Nephron progenitor cell (in vitro differentiated cells): ENCODE measurements around the gene CALR.

Source experiments
- DNase-seq: peaks from one replicate; pipeline ENCODE4 v3.0.0; 2021
- H3K27ac Mint-ChIP-seq: 2 replicates; pipeline ENCODE4 v1.8.0; 2021; ENCODE audit warnings: mild to moderate bottlenecking, moderate library complexity, mixed read lengths
- H3K27me3 Mint-ChIP-seq: 2 replicates; pipeline ENCODE4 v1.8.0; 2021; ENCODE audit warnings: mild to moderate bottlenecking, low read depth, mixed read lengths; ENCODE audit not compliant: poor library complexity
- H3K36me3 Mint-ChIP-seq: 2 replicates; pipeline ENCODE4 v1.8.0; 2021; ENCODE audit warnings: low read depth, mixed read lengths
- H3K4me1 Mint-ChIP-seq: 2 replicates; pipeline ENCODE4 v1.8.0; 2021; ENCODE audit warnings: mixed read lengths
- H3K4me3 Mint-ChIP-seq: 2 replicates; pipeline ENCODE4 v1.8.0; 2021; ENCODE audit warnings: mild to moderate bottlenecking, moderate library complexity, mixed read lengths
- H3K9me3 Mint-ChIP-seq: 2 replicates; pipeline ENCODE4 v1.8.0; 2021; ENCODE audit warnings: mild to moderate bottlenecking, moderate library complexity, mixed read lengths
- TF ChIP-seq, protein P1 (sequence below): fragments of 200-600 bp; sonication (generic); IDR thresholded peaks from 2 replicates; pipeline ENCODE4 v1.5.0; 2021; ENCODE audit warnings: antibody characterized with exemption

Gene CALR

DNA sequence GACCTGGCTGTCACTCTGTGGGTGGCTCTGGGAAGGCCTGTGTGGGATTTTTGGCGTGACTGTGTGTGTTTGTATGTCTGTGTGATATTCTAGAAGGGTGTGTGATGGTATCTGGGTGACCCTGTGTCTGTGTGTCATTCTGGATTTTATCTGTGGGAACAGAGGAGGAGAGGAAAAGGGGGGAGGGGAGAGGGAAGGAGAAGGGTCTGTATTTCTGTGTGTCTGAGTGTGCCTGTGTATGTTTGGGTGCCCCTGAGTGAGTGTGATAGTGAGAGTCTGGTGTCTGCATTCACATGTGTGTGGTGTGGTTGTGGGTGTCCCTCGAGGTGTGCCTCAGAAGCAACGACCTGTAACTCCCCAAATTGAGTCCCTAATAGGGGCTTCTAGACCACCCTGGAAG, 48.8 kb downstream of the CALR start:
- Mint-ChIP-seq H3K36me3 (no peaks in the 10 kb centered on the region), H3K27me3 (no peaks in the 10 kb centered on the region), H3K4me3 (no peak overlapping the region), H3K9me3 (peaks cover 1% of the 10 kb centered on the region), H3K4me1 (peaks cover 5% of the 10 kb centered on the region), H3K27ac (no peak overlapping the region)
- DNase-seq: no peak
- TF ChIP-seq, protein P1, sequence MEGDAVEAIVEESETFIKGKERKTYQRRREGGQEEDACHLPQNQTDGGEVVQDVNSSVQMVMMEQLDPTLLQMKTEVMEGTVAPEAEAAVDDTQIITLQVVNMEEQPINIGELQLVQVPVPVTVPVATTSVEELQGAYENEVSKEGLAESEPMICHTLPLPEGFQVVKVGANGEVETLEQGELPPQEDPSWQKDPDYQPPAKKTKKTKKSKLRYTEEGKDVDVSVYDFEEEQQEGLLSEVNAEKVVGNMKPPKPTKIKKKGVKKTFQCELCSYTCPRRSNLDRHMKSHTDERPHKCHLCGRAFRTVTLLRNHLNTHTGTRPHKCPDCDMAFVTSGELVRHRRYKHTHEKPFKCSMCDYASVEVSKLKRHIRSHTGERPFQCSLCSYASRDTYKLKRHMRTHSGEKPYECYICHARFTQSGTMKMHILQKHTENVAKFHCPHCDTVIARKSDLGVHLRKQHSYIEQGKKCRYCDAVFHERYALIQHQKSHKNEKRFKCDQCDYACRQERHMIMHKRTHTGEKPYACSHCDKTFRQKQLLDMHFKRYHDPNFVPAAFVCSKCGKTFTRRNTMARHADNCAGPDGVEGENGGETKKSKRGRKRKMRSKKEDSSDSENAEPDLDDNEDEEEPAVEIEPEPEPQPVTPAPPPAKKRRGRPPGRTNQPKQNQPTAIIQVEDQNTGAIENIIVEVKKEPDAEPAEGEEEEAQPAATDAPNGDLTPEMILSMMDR: no peak

DNA sequence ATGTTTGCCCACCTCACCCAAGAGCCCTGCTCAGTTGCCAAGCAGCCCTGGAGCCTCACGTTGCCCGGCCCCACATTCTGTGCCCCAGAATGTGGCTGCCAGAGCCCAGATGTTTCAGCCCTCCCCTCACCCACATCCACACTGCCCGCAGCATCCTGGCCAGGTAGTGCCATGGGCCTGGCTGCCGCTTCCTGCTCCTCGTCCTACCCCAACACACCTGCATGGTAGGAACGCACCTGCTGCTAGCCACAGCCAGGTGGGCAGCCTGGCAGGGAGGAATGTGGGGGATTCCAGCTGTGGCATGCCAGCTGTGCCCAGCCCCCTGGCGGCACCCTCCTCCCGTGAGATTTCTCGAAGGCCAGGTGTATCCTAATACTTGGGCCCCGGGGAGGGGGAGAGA, 49.4 kb downstream of the CALR start:
- Mint-ChIP-seq H3K36me3 (no peaks in the 10 kb centered on the region), H3K27ac (no peak overlapping the region), H3K4me3 (no peak overlapping the region), H3K27me3 (no peaks in the 10 kb centered on the region), H3K9me3 (peaks cover 6% of the 10 kb centered on the region), H3K4me1 (peaks cover 5% of the 10 kb centered on the region)
- TF ChIP-seq, protein P1: no peak
- no peak for DNase-seq

- no peaks in the 10 kb centered on the region for H3K36me3 Mint-ChIP-seq
- no peak overlapping the region for H3K4me3 Mint-ChIP-seq
- peaks cover 10% of the 10 kb centered on the region for H3K9me3 Mint-ChIP-seq
- TF ChIP-seq, protein P1: no peak
- no peak overlapping the region for H3K27ac Mint-ChIP-seq
- H3K4me1 Mint-ChIP-seq: peaks cover 10% of the 10 kb centered on the region
- no peak for DNase-seq
- H3K27me3 Mint-ChIP-seq: no peaks in the 10 kb centered on the region
Measured at GRCh38 chr19:12990431-12990830, 52.0 kb downstream of the CALR start.

DNA sequence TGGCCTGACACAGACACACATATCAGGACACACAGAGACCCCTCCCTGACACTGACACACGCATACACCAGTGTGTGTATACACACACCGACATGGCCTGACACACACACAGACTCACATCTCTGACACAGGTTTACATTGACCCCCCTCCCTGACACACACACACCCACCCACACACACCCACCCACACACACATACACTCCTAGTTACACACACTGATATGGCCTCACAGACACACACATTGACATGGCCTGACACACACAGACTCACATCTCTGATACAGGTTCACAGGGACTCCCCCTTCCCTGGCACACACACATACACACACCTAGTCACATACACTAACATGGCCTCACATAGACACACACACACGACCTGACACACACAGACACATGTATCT, 52.4 kb downstream of the CALR start:
- no peaks in the 10 kb centered on the region for H3K36me3 Mint-ChIP-seq
- DNase-seq: no peak

DNA sequence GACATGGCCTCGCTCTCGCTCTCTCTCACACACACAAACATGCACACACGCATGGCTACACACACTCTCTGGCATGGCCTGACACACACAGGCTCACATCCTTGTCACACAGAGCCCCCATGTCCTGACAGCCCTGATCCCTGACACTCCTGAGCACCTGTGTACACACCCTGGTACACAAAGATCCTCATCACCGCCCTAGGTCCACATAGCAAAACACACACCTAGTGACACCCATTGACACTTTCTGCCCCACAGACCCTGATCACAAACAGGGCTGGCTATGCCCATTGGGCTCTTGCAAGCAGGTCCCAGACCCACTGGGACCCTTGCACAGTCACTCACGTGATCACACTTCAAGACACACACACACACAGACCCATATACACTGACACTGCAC, 52.9 kb downstream of the CALR start:
- H3K27ac Mint-ChIP-seq: no peak overlapping the region
- DNase-seq: no peak
- peaks cover 5% of the 10 kb centered on the region for H3K27me3 Mint-ChIP-seq
- H3K36me3 Mint-ChIP-seq: no peaks in the 10 kb centered on the region
- H3K4me3 Mint-ChIP-seq: no peak overlapping the region
- TF ChIP-seq, protein P1: no peak
- H3K9me3 Mint-ChIP-seq: peaks cover 10% of the 10 kb centered on the region
- peaks cover 10% of the 10 kb centered on the region for H3K4me1 Mint-ChIP-seq

More for the DNA sequence above, 52.4 kb downstream of the CALR start:
- H3K4me1 Mint-ChIP-seq: peaks cover 10% of the 10 kb centered on the region
- H3K27ac Mint-ChIP-seq: no peak overlapping the region
- peaks cover 10% of the 10 kb centered on the region for H3K9me3 Mint-ChIP-seq
- no peak overlapping the region for H3K4me3 Mint-ChIP-seq
- TF ChIP-seq, protein P1: no peak
- H3K27me3 Mint-ChIP-seq: peaks cover under 1% of the 10 kb centered on the region

GRCh38 chr19:12992729-12993128, 54.3 kb downstream of the CALR start:
- Mint-ChIP-seq H3K4me1 (peaks cover 10% of the 10 kb centered on the region), H3K9me3 (peaks cover 10% of the 10 kb centered on the region), H3K27ac (no peak overlapping the region), H3K27me3 (peaks cover 18% of the 10 kb centered on the region), H3K36me3 (no peaks in the 10 kb centered on the region), H3K4me3 (no peak overlapping the region)
- TF ChIP-seq, protein P1: no peak
- DNase-seq: no peak
